NCI-H2107 (cell line): Measurements from ENCODE around the gene NPRL2.
"Not testable (repeated sequence)": the region's sequence is repeated elsewhere in the genome, so short reads cannot be mapped to it uniquely, and the experiment has no call there.

Source experiments
- DNase-seq: peaks from one replicate; lab custom pipeline; 2025; lab: John Stamatoyannopoulos, UW

NPRL2 gene

GRCh38 chr3:50327129-50327528 is 23.4 kb downstream of the NPRL2 start:
- no peak for DNase-seq

- DNase-seq: no peak
Observed at GRCh38 chr3:50326182-50326541, 24.4 kb downstream of the NPRL2 start.

- DNase-seq: no peak
Observed at GRCh38 chr3:50325497-50326181, 24.9 kb downstream of the NPRL2 start.

- DNase-seq: no peak
Observed at GRCh38 chr3:50325113-50325480, 25.5 kb downstream of the NPRL2 start.

- DNase-seq: no peak
Observed at GRCh38 chr3:50324351-50325112, 26.0 kb downstream of the NPRL2 start.

GRCh38 chr3:50323614-50324199 is 26.9 kb downstream of the NPRL2 start:
- DNase-seq: no peak

GRCh38 chr3:50323092-50323600 is 27.4 kb downstream of the NPRL2 start:
- no peak for DNase-seq

GRCh38 chr3:50322386-50323091 is 28.0 kb downstream of the NPRL2 start, which contains the start of gene HYAL2:
TSS of gene HYAL2 (minus strand) at chr3:50322745. CDS start at chr3:50320489, 2,256 bp downstream.
- no peak for DNase-seq

- DNase-seq: no peak
Observed at GRCh38 chr3:50322115-50322385, 28.5 kb downstream of the NPRL2 start.

- peak; percentile 51 for DNase-seq
Observed at GRCh38 chr3:50321336-50322114, 29.1 kb downstream of the NPRL2 start.

- no peak for DNase-seq
Observed at GRCh38 chr3:50320853-50321335, 29.7 kb downstream of the NPRL2 start.

- DNase-seq: no peak
Observed at GRCh38 chr3:50319894-50320625, 30.5 kb downstream of the NPRL2 start.

GRCh38 chr3:50319181-50319893 is 31.2 kb downstream of the NPRL2 start:
- DNase-seq: no peak

- no peak for DNase-seq
Observed at GRCh38 chr3:50318615-50319014, 32.0 kb downstream of the NPRL2 start.

GRCh38 chr3:50318163-50318562 is 32.4 kb downstream of the NPRL2 start:
- no peak for DNase-seq

GRCh38 chr3:50317300-50317699 is 33.3 kb downstream of the NPRL2 start:
- DNase-seq: no peak

- no peak for DNase-seq
Observed at GRCh38 chr3:50316657-50317242, 33.8 kb downstream of the NPRL2 start.

GRCh38 chr3:50314816-50315215 is 35.8 kb downstream of the NPRL2 start:
- no peak for DNase-seq

GRCh38 chr3:50314342-50314741 is 36.2 kb downstream of the NPRL2 start:
- no peak for DNase-seq

GRCh38 chr3:50312041-50312440 is 38.5 kb downstream of the NPRL2 start:
- DNase-seq: not testable (repeated sequence)
